ENCODE measurements around the gene NFIX.

The NFIX gene

DNA sequence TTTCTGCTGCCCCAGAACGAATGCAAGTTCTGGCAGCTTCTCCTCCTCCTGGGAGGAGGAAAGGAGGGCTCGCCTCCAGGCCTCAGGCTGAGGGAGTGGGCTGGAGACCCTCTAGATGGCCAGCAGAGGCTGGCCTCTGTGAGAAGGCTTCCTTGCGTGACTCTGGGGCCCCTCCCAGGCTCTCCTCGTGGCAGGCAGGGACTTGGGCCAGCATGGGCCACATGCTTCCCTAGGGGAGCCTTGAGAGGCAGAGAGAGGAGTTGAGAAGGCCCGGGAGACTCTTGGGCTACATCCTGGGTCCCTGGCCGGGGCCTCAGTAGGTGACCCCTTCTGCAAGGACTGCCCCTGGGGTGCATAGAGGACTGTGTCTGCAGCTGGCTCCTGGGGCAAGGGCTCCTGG is 81.5 kb downstream of the NFIX start:
- no peak for DNase-seq (ENCODE audit: low read depth)

DNA sequence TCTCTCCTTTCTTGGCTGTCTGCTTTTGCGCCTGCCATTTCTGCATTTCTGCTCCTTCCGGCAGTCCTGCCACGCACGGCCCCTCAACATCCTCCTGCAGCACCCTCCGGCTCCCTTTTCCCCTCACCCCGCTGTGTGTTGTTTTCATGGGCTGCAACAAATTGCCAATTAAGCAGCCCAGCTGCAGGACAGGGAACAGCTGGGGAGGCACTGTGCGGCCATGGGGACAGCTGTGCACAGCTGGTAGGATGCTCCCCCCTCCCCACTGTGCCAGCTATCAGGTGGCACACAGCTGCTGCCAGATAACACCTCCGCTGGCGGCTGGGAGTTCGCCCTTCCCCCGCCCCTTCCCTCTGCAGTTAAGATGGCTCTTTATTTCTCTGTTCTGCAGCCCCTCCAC is 82.0 kb downstream of the NFIX start:
- no peak for DNase-seq (ENCODE audit: low read depth)

DNA sequence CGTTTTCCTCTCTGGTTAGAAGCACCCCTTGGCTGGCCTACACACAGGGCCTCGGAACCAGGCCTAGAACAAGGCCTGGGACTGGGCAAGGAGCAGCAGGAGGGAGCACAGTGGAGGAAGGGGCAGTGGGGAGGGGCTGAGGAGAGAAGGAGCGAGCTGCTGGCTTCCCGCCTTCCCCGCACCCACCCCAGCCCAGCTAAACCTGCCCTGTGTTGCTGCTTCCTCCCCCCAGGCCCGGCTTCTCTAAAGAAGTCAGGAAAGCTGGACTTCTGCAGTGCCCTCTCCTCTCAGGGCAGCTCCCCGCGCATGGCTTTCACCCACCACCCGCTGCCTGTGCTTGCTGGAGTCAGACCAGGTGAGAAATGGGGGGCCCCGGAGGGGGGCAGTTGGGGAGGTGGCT is 83.1 kb downstream of the NFIX start:
- DNase-seq (ENCODE audit: low read depth): no peak

DNA sequence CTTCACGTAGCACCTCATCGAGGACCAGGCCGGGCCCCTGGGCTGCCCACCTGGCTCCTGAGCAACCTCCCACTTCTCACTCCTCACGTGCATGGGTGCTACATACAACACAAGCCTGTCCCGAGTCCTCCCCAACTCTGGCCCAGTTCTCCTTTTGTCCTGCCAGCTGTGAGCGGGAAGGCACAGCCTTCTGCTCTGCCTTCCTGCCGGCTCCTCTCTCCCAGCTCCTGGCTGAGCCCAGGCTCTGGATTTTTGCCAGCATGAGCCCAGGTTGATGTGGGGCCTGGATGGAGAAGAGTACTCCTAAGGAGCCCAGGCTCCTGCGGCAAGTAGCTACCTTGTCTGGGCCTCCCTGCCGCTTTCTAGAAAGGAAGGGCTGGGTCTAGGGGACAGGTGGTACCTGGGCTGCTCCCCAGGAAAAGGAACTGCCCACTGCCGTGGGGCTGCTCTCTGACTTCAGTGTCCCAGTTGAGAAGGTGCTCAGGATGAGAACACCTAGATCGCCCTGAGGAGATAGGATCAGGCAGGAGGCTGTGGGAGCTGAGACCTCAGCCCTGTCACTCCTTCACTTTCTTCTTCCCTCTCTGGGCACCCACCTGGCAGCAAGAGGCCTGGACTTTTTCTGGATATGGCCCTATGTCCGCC is 83.7 kb downstream of the NFIX start:
- no peak for DNase-seq (ENCODE audit: low read depth)

DNA sequence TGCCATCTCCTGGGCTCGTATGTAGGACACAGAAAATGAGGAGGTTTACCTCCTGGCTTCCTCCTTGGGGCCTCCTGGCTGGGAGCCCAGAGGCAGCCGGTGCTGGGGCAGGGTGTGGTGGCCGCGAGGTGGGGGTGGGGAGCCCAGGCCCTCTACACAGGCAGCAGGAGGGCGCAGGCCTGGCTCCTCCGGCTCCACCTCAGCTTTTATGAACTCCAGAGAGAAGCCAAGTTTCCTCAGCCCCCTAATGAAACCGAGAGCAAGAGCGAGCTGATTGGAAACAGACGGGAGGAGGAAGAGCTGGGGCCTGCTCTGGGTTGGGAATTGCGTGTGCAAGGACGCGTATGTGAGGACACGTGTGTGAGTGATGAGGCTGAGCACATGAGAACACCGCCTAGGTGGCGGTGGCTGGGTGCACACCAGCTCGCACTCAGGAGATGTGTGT is 84.3 kb downstream of the NFIX start:
- no peak for DNase-seq (ENCODE audit: low read depth)

GRCh38 chr19:13082192-13083007 is 87.1 kb downstream of the NFIX start:
- DNase-seq (ENCODE audit: low read depth): no peak

- DNase-seq (ENCODE audit: low read depth): no peak
Measured at GRCh38 chr19:13083008-13083404, 87.7 kb downstream of the NFIX start.

GRCh38 chr19:13083627-13084026 is 88.4 kb downstream of the NFIX start:
- no peak for DNase-seq (ENCODE audit: low read depth)

- DNase-seq (ENCODE audit: low read depth): no peak
Measured at GRCh38 chr19:13085666-13086065, 90.4 kb downstream of the NFIX start.

GRCh38 chr19:13086341-13086740 is 91.1 kb downstream of the NFIX start:
- DNase-seq (ENCODE audit: low read depth): no peak

GRCh38 chr19:13087295-13087694 is 92.0 kb downstream of the NFIX start:
- no peak for DNase-seq (ENCODE audit: low read depth)

DNA sequence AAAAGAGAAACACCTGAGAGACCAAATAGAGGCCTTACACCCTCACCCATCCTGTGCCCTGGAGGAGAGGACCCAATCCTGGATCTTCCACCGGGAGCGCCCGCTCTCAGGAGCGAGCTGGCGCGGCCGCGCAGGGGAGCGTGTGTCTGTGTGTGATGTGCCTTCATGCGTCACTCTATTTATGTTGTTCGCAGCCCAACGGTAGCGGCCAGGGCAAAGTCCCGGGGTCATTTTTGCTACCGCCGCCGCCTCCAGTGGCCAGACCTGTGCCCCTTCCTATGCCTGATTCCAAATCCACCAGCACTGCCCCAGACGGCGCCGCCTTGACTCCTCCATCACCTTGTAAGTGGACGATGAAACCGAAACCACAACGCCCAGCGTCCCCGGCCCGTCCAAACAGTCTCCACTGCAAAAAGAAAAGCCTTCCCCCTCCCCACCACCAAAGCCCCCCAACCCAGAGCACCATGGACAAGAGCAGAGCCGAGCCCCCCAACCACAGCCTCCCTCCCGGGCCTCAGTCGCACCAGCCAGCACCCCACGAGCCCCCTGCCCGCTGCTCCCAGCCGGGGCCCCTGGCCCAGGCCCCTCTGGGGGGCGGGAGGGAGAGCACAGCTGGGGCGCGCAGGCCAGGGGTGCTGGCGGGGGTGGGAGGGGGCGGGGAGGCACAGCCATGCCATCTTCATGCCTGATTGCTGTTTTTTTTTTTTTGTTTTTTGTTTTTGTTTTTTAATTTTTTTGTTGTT is 92.7 kb downstream of the NFIX start:
- DNase-seq (ENCODE audit: low read depth): no peak

- no peak for DNase-seq (ENCODE audit: low read depth)
Measured at GRCh38 chr19:13089139-13089856, 94.0 kb downstream of the NFIX start.

DNA sequence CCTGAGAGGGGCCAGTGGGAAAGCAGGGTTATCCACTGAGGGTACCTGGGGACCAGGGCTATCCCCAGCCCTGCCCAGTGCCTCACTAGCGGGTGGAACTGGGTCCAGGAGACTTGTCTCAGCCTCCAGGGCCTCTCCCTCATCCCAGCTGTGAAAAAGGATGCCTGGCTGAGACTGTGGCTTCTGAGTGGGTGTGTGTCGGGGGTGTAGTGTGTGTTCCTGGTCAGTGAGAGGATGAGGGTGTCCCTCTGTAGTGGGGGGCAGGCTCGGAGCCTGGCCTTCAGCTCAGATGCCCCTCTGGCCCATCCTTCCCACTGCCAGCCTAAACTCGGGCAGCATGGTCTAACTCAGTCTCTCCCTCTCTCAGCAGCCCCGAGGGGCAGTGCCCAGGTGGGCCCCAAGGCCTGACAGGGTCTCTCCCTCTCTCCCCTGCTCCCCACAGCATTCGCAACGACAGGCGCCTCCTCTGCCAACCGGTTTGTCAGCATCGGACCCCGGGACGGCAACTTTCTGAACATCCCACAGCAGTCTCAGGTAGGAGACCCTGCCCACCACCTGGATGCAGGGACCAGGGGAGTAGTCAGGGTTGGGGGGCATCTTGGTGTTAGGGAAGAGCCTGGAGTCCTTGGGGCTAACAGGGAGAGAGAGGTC is 94.7 kb downstream of the NFIX start:
- DNase-seq (ENCODE audit: low read depth): no peak

GRCh38 chr19:13090511-13091231 is 95.4 kb downstream of the NFIX start:
- no peak for DNase-seq (ENCODE audit: low read depth)

DNA sequence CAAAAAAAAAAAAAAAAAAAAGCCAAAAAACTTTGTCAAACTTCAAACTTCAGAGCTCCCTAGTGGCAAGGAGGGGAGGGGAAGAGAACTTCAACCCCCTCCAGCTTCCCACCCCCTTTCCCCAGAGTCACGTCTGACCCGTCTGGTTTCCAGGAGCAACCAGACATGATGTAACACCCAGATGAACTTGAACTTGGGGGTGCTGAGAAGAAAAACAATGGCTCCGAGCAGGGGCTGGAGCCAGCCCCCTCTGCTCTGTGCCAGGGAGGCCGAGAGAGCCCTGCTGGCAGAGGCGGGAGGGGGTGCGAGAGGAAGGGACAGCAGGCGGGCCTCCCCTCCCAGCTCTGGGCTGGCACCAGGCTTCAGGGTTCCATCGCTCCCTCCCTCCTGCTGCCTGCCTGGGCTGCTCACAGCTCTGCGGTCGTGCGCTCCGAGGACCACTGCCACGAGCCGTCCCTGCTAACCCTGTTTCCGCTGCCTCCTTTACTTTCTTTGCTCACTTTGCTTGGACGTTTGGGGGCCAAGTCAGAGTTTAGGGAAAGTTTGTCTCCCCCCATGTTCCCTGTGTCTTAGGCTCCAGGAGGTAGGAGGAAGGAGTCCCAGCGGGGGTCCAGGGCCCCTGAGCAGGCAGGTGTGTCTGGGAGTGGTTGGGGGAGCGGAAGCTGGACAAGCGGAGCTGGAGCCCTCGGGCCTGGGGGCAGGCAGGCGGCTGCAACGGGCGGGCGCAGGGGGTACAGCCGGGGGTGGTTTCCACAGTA is 96.3 kb downstream of the NFIX start:
- peak; percentile 47 for DNase-seq (ENCODE audit: low read depth)

DNA sequence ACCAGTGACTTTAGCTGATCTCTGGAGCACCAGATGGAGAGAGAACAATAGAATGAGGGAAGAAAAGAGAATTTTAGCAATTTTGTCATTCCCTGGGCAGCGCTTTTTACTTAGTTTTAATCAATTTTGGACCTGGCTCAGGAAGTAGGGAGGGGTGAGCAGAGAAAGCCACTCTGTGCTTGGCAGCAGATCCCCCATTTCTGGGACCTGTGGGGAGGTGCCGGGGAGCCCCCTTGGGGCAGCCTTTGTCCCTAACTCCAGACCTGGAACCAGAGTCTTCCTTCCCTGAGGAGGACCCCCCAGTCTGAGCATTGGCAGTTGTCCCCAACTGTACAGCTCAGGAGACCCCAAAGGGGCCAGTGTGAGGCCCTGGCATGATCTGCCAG is 96.9 kb downstream of the NFIX start:
- DNase-seq (ENCODE audit: low read depth): no peak

- DNase-seq (ENCODE audit: low read depth): no peak
Measured at GRCh38 chr19:13092606-13093235, 97.4 kb downstream of the NFIX start.

DNA sequence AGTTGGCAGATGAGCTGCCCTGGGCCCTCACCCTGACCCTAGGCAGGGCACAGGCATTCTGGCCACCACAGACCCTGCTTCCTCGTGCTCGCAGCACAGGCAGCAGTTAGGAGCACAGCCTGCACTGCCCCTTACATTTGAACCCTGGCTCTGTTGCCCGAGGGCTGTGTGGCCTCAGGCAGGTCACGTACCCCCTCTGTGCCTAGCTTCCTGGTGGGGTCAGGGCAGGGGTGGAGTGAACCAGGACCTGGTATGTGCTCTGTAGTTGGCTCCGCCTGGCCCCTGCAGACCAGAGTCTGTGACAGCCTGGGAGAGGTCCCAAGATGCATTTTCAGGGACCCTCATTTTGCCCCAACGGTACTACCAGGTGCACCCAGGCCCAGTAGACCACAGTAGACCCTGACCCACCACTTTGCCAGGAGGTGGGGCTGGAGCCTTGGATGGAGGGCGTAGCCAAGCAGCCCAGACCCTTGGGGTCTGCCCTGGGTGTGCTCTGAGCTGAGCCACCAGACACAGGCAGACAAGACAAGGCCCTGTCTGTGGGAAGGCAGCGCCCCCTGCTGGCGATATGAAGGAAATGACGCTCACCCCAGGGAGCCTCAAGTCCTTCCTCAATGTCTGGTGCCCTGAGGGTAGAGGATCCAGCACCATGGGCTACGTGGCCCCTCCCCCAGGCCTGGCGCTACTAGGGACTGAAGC is 98.3 kb downstream of the NFIX start:
- DNase-seq (ENCODE audit: low read depth): no peak

Measured in GM04503 (cell line).